DMS53 treated with DMSO at 0.1 percent for 48 hours (cell line): ENCODE results near the gene GP5.

ENCODE experiments used
- DNase-seq: peaks from one replicate; lab custom pipeline; 2025; ENCODE audit not compliant: unreplicated experiment; lab: John Stamatoyannopoulos, UW

GP5 gene

GRCh38 chr3:194351080-194351672 is 47.9 kb downstream of the GP5 start, which contains the start of gene CPN2:
Gene CPN2, minus strand, starts transcription at chr3:194351328. Its CDS starts 8,626 bp downstream, at chr3:194342702.
- no peak for DNase-seq

GRCh38 chr3:194350726-194351071 is 48.4 kb downstream of the GP5 start:
- no peak for DNase-seq

- DNase-seq, result no peak
Measured at GRCh38 chr3:194348354-194348753, 50.7 kb downstream of the GP5 start.

GRCh38 chr3:194346621-194347020 is 52.4 kb downstream of the GP5 start:
- DNase-seq, result no peak

- no peak for DNase-seq
Measured at GRCh38 chr3:194346035-194346434, 53.0 kb downstream of the GP5 start.
